NCI-H187 treated with DMSO at 0.1 percent for 48 hours (cell line): Measurements from ENCODE around the gene P2RX6.

ENCODE experiments used
- DNase-seq: peaks from one replicate; lab custom pipeline; 2025; lab: John Stamatoyannopoulos, UW

P2RX6 gene

DNA sequence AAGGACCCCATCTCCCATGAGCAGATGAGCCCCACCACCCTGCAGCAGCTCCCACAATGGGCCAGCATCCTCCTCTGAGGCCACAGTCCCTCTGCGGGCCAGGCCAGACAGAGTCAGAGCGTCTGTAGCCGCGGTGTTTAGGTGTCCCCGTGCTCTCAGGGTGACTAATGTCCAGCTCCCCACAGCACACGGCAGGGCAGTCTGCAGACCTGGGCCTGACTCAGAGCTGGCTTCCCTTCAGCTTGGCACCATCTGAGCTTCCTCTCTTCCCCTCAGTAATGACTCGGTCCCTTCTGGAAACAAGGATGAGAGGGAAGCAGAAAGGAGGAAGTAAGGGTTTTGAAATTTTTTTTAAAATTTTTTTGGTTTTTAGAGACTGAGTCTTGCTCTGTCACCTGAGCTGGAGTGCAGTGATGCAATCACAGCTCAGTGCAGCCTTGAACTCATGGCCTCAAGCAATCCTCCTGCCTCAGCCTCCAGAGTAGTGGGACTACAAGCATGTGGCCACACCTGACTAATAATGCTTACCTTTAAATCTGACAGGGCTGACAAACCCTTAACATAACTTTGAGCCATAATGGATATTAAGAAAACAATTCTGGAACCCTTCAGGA, 59.2 kb downstream of the P2RX6 start:
- DNase-seq = no peak

DNA sequence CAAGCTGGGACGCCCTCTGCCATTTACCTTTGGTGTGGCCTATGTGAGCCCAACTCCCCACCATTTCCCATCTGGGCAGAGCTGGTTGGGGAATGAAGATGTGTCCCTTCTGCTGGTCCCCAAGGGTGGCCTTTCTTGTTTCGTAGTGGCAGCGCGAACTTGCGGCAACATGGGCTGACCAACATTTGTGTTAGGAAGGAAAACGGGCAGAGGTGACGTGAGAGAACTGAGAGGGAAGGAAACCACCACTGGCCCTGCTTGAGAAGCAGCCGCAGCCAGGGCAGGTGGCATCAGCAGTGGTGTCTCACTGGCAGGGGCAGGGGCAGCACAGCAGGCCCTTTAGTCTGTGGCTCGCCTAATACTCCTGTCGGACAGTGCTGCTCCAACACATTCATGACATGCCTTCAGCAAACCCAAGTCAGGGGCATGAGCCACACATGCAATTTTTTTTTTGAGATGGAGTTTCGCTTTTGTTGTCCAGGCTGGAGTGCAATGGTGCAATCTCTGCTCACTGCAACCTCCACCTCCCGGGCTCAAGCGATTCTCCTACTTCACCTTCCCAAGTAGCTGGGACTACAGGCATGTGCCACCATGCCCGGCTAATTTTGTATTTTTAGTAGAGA, 60.7 kb downstream of the P2RX6 start:
- no peak for DNase-seq

DNA sequence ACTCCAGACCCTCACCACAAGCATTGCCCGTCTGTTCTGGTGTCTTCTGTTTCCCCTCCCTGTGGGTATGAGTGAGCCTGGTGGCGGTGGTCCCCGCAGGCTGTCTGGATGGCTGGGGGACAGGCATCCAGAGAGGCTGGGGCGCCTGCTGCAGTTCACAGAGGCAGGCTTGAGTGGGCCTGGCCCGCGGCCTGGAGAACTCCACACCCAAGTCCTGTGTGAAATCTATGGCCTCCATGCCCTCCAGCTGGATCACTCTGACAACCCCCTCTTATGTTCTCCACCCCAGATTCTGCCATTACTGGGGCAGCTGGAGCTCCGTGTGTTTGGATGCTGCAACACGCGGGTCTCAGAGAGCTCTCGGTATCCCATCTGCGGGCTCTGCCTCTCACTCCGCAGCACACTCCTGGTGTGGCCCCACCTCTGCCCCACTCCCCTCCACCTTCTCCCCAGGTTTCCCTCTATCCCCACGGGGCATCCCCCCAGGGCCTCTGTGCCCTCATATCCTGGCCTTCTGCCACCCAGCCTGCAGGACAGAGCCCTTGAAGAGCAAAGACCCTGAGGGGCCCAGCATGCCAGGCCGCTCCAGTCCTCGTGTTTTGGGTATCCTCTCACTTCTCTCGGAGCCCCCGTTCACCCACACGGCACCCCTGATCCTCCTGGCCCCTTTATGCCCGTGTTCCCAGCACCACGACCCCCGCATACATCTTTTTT, 62.1 kb downstream of the P2RX6 start:
- no peak for DNase-seq
